Medulla oblongata (tissue), 1 donor: ENCODE results near the gene ECHS1.
"Not testable (repeated sequence)": the region's sequence is repeated elsewhere in the genome, so short reads cannot be mapped to it uniquely, and the experiment has no call there.

Source experiments
- DNase-seq: peaks from one replicate; pipeline ENCODE4 v3.0.0-alpha.2; 2015; ENCODE audit errors: extremely low spot score

ECHS1 gene

DNA sequence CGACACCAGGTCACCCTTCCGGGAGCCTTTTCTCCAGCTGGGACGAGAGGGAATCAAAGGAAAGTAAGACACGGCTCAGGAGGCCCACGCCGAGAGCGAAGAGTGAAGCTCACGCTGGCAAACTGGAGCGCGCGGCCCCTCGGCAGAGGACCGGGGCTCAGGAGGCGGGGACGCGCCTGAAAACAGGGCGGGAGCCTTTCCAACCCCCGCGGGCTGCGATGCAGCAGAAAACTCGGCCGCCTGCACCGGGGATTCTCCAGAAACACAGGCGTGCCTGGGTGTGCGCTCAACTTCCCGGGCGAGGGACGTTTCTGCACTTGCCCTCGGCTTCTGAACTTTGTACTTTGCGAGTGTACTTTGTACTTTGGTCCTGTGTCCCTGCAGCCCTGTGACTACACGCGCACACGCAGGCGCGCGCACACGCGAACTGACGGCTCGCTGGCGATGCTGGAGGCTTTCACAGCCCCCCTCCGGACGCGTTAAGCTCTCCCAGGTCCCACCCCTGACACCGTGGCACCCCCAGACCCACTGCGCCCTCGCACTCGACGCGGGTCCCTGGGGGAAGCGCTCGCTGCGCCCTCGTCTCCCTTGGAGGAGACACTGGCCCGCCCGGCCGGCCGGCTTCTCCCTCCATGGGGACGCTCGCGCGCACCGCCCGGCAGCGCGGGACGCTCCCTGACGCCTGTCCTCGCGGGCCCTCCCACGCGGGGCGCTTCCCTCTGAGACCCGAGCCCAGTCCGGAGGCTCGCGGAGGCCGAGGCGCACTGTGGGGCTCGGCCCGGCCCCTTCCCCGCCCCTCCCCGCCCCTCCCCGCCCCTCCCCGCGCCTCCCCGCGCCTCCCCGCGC lies 5.3 kb upstream of the ECHS1 start:
- peak; percentile 69 for DNase-seq

DNA sequence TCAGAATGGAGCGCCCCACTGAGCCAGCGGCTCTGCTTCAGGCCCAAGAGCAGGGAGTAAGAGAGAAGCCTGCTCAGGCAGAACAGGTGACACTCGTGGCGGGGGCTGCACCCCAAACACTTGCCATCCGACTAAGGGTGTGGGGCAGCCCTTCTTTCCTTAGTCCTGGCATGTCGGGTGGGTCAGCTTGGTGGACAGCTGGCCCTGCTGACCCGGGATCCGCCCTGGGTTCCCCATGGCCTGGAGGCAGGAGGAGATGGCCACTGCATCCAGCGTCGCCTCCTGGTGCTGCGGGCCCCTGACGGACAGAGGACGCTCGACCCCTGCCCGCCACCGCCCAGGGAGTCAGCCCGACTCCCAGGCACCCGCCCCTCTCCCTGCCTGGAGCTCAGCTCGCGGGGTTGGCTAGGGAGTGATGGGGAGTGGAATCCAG lies 4.7 kb upstream of the ECHS1 start:
- DNase-seq, result no peak

DNA sequence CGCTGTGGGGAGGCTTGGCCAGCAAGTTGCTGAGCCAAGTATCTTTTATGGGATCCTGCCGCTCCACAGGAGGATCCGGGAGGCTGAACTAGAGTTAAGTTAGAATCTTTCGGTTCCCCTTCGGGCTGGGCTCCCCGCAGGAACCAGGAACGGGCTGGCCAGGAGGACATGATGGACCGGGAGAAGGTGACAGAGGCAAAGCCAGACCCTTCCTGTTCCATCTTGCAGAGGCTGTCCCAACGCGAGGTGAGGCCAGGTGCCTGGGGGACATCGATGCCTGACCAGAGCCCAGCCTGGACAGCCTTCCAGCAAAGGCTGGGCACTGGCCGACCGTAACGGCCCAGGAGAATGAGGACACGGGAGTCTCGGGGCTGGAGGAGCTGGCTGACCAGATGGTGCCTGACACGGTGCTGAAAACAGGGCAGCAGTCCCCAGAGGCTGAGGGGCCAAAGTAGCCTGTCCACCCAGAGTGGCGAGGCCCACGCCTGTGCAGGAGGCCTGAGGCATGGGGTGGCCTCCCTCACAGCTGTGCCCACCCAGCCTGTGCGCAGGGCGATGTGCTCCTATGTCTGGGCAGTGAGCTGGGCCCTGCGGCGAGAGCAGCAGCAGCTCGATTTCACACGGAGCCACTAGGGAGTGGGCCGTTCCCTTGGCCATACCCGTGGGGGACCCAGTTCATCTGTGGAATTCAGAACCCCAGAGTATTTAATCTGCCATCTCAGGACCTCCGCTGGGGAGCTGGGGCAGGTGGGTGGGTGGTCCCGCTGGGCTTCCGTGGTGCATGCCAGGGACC lies 4.1 kb upstream of the ECHS1 start:
- DNase-seq, result no peak

DNA sequence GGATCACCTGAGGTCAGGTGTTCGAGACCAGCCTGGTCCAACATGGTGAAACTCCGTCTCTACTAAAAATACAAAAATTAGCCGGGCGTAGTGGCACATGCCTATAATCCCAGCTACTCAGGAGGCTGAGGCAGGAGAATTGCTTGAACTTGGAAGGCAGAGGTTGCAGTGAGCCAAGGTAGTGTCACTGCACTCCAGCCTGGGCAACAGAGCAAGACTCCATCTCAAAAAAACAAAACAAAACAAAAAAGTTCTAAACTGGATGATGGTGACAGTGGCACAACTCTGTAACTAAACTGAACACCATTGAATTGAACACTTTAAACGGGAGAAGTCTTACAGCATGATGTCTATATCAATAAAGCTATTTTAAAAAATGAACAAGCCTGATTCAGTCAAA lies 3.0 kb upstream of the ECHS1 start:
- DNase-seq, result not testable (repeated sequence)

DNA sequence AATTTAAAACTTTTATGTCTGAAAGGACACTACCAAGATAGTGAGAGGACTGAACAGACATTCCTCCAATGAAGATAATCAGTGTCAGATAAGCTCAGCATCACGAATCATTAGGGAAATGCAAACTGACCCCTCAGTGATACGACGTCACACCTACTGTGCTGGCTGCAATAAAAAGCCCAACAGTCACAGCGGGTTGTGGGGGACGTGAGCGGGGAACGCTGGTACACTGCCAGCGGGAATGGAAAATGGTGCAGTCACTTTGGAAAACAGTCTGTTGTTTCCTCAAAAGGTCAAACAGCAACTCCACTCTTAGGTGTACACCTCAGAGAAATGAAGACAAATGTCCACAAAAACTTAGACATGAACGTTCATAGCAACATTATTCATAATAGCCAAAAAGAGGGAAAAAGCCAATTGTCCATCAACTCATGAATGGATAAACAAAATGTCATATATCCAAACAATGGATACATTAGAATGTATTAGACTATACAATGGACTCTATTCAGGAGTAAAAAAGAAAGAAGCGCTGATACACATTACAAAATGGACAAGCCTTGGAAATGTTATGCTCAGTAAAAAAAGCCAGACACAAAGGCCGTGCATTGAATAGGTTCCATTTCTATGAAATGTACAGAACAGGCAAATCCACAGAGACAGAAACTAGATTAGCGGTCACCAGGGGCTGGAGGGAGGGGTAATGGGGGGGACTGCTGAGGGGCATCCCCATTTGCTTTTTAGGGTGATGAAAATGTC lies 2.4 kb upstream of the ECHS1 start:
- DNase-seq, result peak; percentile 38

DNA sequence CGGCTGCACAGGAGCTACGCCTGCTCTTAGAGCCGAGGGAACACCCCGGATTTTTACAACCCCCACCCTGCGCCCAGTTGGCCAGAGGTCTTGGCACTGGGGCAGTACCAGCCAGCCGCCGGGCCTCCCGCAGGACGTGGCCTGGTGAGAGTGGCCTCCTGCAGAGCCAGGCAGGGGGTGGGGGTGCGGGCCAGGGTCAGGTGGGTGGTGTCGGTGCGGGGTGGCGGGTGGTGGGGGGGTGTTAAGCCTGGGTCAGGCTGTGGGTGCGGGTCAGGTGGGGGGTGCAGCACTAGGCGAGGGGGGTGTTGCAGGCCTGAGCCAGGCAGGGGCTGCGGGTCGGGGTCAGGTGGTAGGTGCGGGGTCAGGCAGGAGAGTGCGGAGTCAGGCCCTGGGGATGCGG lies 647 bp downstream of the ECHS1 start:
- DNase-seq, result no peak

DNA sequence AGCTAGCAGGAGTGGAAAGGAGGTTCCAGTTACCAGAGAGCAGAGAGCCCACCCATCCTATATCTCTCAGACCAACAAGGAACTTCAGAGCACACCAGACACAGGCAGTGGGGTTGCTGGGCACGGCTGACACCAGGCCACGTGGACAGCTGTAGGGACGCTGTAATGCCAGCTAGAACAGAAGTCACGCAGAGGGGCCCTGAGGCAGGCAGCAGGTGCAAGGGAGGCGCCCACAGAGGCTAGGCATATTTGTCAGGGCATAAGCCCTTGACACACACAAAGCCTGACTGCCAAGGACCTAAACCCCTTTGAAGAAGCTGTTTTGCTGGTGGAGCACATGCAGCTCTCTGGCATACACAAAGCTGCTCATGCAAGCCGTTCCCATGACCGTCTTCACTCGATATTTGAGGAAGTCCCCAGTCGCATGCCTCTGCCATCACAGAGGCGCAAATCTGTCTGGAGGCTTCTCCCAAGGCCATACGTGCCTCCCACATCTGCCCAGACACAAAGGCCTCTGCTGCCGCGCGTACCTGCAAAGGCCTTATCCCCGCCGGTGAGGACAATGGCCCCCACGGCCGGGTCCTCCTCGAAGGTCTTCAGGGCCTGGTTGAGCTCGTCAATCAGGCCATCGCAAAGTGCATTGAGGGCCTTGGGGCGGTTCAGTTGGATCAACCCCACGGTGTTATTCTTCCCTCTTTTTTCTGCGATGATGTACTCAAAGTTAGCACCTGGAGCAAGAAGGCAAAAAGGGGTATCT lies 2.9 kb downstream of the ECHS1 start:
- DNase-seq, result no peak

DNA sequence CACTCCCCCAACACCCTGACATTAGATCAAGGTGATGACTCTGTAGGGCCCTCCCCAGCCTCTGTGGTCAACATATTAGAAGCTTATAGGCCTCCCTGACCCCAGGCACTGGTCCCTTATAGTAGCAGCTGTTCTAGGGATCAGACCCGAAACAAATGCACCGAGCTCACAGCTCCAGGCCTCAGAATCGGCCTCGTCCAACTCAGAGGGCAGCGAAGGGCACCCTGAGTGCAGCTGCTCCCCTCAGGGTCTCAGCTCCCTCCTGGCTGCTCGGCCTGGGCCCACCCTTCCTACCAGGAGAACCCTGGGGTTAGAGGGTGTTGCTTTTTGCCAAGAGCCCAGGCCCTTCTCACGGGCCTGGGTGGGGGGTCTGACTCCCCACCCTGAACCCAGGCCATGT lies 5.0 kb downstream of the ECHS1 start:
- DNase-seq, result no peak

DNA sequence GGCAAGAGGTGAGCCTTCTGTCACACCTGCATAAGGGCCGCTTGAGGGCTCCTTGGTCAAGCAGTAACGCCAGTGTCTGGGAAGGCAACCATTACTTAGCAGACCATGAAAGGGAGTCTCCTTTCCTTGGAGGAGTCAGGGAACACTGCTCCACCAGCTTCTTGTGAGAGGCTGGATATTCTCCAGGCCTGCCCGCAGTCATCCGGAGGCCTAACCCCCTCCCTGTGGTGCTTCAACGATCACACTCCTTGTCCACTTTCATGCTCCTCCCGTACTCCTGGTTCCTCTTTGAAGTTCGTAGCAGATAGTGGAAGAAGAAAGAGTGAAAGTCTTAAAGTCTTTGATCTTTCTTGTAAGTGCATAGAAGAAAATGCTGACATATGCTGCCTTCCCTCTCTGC lies 5.7 kb downstream of the ECHS1 start:
- DNase-seq, result not testable (repeated sequence)

DNA sequence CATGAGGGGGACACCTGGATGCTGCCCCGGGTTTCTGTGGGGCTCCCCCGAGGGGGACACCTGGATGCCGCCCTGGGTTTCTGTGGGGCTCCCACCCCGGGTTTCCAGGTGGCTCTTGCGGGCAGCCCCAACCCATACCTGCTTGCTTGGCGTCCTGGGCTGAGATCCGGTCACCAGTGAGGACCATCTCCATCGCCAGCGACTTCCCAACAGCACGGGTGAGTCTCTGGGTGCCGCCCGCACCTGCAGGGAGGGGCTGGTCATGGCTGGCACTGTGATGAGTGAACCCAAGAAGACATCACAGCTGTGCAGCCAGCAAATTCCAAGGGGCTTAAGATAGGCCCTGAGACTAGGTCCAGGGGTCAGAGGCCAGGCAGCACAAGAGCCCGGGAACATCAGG lies 6.4 kb downstream of the ECHS1 start:
- no peak for DNase-seq

DNA sequence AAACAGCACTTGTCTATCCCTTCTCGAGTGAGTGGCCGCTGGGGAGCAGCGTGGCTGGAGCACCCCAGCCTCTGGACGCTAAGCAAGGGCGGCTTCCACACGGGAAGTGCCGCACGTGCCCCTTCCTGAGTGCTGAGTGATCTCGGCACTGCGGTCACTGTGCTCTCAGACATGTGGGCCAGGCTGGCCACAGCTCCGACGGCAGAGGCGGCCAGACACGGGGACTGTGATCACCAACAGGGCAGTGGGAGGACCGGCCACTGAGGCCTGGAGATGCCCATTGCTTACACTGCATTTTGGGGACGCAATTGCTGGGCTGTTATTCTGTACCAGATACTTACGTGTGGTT lies 7.0 kb downstream of the ECHS1 start:
- DNase-seq, result no peak

DNA sequence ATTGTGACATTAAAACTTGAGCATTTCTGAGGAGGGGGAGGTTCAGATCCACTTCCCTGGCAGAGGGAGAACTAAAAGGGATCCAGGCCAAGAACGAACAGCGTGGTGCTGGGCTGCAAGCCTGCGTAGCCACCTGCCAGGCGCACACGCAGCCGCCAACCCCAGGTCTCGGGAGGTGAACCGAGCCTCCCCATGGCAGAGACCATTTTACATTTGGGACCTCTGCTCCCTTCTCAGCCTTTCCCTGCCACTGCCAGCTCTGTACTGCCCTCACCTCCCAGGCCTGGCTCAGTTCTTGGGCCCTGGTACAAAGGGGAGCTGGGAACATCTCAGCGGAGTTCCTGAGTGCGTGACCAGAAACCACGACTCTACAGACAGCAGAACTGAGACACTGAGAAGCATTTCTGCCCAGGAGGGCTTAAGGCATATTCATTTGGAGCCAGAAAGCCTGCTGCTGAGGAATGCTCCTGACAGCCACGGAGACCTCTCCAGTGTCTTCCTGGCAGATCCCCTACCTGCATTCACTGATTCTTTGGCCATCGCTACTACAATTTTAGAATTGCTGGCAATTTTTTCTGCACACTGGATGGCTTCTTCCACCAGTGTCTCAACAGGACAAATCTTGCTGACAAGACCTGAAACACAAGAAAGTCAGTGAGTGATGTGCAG lies 7.6 kb downstream of the ECHS1 start:
- no peak for DNase-seq

DNA sequence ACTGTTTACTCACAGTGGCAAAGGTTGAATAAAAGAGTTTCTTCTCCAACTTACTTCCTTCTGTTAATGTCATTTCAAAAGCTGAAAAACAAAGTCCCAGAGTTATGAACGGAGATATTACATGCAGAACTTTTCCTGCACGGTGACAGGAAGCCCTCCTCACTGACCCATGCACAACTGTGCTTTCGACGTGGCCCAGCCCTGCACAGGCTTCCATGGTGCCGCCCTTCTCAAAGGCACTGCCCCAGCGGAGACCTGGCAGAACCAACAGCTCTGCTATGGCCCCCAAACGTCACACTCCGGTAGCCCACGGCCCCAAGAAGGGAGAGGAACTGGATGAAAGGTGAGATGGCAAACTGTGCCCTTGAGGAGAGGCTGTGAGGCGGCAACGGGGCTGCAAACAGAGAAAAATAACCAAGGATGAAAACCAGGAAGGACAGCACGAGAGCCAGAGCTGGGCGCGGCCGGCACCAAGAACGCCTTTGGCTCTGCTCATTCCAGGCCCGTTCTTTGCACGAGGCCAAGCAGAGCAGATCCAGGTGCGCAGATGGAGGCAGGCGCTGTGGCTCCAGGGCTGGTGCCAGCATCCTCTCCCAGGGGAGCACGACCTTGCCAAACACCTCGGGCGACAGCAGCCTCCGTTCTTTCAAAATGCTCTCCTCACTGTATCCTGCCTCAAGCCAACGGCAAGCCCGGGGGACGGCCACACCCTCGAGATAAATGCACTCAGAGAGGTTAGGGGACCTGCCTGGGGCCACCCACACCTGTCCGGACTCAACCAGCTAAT lies 8.3 kb downstream of the ECHS1 start:
- DNase-seq, result no peak

DNA sequence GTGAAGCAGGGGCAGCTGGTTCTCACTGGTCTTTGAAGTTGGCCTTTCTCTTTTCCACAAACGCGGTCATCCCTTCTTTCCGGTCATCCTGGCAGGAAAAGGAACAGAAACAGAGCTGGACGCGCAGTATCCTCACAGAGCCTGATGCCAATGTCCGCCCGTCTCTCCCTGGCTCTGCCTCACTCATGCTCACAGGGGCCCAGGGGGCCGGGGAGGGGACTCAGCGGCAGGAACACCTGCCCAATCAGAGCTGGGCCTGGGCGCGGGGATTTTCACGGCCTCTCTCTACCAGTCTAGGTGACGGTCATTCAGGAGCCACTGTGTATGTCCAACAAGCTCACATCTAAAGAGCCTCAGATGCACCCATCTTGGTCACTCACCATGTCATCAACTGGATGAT lies 10.3 kb downstream of the ECHS1 start:
- no peak for DNase-seq

DNA sequence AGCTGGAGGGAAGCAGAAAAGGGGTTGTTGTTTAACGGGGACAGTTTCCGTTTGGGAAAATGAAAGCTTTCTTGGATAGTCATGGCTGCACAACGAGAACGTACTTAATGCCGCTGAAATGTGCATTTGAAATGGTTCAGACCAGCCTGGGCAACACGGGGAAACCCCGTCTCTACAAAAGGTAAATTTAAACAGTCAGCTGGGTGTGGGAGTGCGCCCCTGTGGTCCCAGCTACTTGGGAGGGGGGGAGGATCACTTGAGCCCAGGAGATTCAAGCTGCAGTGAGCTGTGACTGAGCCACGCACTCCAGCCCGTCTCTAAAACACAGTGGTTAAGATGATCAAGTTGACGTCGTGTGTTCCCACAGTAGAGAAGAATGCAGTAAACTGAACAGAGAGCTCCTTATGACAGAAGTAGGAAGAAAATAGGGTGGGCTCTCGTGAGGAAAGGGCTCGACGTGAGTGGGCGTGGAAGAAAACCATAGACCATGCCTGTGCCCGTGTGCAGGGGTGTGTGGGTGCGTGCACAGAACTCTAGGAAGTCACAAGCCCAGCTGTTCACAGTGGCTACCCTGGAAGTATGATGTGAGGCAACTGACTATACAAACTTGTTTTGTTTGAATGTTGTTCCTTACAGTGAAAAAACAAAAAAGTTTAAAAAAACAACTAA lies 11.2 kb downstream of the ECHS1 start:
- no peak for DNase-seq

DNA sequence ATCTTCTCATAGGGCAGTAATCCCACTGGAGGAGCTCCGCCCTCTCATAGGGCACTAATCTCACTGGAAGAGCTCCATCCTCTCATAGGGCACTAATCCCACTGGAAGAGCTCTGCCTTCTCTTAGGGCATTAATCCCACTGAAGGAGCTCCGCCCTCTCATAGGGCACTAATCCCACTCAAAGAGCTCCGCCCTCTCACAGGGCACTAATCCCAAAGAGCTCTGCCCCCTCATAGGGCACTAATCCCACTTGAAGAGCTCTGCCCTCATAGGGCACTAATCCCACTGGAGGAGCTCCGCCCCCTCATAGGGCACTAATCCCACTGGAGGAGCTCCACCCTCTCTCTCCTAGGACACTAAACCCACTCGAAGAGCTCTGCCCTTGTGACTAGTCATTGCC lies 11.9 kb downstream of the ECHS1 start:
- DNase-seq, result no peak

DNA sequence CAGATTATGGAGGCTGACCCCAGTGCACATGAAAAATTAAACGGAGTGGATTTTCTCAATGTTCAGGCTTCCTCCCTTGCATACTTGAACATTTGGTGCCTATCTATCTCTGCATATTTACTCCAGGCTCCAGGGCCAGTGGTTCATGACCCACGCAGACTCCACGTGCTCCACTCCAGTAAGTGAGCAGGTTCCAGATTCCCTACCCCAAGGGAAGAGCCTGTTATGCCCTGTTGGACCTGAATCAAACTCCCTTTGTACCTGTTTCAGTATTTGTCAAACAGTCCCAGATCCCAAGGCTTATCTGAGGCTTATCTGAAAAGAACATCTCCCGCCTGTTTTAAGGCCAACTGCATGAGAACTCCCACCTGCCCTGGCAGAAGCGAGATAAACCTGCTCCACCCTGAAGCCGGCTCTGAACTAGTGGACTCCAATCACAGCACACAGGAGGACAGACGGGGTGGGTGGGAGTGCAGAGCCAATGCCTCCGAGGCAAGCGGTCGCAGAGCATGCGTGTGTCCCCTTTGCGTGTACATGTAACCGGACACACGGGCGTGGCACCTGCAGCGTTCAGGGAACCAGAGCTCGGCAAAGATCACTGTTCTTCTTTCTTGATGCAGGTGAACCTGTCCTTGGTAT lies 13.1 kb downstream of the ECHS1 start:
- DNase-seq, result no peak

DNA sequence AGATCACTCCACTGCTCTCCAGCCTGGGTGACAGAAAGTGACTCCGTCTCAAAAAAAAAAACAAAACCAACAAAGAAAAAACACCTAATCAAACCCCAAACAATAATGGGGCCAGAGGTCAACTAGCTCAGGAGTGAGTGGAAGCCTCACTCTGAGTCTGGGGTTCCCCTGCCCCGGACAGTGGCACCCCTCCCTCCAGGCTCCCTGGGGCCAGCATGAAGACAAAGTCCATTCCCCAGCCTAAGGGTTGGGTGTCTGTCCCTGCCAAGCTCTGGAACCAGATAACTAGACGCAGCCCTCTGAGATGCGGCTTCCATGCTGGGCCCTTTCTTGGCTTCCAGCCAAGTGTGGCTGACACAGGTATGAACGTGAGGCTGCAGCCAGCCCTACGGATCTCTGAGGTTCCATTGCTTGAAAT lies 13.6 kb downstream of the ECHS1 start:
- no peak for DNase-seq

DNA sequence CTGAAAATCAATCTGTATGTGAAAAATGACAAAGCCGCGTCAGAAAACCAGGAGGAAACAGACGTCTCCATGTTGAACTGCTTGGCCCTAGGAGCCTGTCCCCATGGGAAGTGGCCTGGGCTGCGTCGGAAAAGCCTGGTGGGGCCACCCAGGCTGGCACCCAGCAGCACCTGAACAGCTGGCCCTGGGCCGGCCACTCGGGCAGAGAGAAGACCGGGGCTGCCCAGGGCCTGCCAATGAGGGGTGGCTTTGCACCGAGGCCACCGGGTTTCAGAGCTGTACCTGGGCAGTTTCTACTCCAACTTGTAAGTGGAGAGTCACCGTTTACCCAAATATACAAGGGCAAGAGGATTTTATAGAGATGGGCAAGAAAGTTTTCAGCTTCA lies 14.2 kb downstream of the ECHS1 start:
- no peak for DNase-seq
